HepG2 (cell line): ENCODE results near the gene ZNF394. TPM values are rescaled to one million over a fixed set of nuclear protein-coding genes. Genes with fewer than 3 reads are reported as not detected.

Source experiments
- AHDC1 ChIP-seq: sonication (generic); formaldehyde crosslinking; IDR thresholded peaks from 2 replicates; pipeline ENCODE4 v1.5.1; 2020; ENCODE audit warnings: mild to moderate bottlenecking, missing genetic modification reagents, borderline replicate concordance
- BCL6 ChIP-seq: IDR thresholded peaks from 2 replicates; pipeline ENCODE4 v1.6.1; 2016; ENCODE audit warnings: missing genetic modification reagents, missing compliant biosample characterization
- BRCA1 ChIP-seq: sonication (generic); formaldehyde crosslinking; IDR thresholded peaks from 2 replicates; pipeline ENCODE4 v1.4.0; 2020; ENCODE audit warnings: missing genetic modification reagents
- BRF2 ChIP-seq: sonication (generic); formaldehyde crosslinking; IDR thresholded peaks from 2 replicates; pipeline ENCODE4 v1.8.1; 2022; ENCODE audit warnings: mild to moderate bottlenecking, missing genetic modification reagents
- HOXD1 ChIP-seq: sonication (generic); formaldehyde crosslinking; IDR thresholded peaks from 2 replicates; pipeline ENCODE4 v1.5.0; 2020; ENCODE audit warnings: missing genetic modification reagents
- MBD4 ChIP-seq: IDR thresholded peaks from 2 replicates; pipeline ENCODE4 v1.6.1; 2012; ENCODE audit warnings: low read length, inconsistent platforms, borderline replicate concordance
- SNRNP70 ChIP-seq: fragments of 200-400 bp; formaldehyde crosslinking; IDR thresholded peaks from 2 replicates; pipeline ENCODE4 v1.6.1; 2017; ENCODE audit warnings: mild to moderate bottlenecking, low read depth, low read length, moderate library complexity
- STAG1 ChIP-seq: sonication (generic); formaldehyde crosslinking; IDR thresholded peaks from 2 replicates; pipeline ENCODE4 v1.4.0; 2020; ENCODE audit warnings: missing genetic modification reagents
- ZC3H4 ChIP-seq: sonication (generic); formaldehyde crosslinking; IDR thresholded peaks from 2 replicates; pipeline ENCODE4 v1.4.0; 2020; ENCODE audit warnings: missing genetic modification reagents, borderline replicate concordance
- ZNF318 ChIP-seq: sonication (generic); formaldehyde crosslinking; IDR thresholded peaks from 2 replicates; pipeline ENCODE4 v1.4.0; 2020; ENCODE audit warnings: mild to moderate bottlenecking, missing genetic modification reagents
- ZNF598 ChIP-seq: sonication (generic); formaldehyde crosslinking; IDR thresholded peaks from 2 replicates; pipeline ENCODE4 v1.5.1; 2020; ENCODE audit warnings: mild to moderate bottlenecking, missing genetic modification reagents, borderline replicate concordance
- ZNF615 ChIP-seq: sonication (generic); formaldehyde crosslinking; IDR thresholded peaks from 2 replicates; pipeline ENCODE4 v1.5.0; 2020; ENCODE audit warnings: mild to moderate bottlenecking, missing genetic modification reagents, borderline replicate concordance
- ZSCAN25 ChIP-seq: sonication (generic); formaldehyde crosslinking; IDR thresholded peaks from 2 replicates; pipeline ENCODE4 v1.8.0; 2022; ENCODE audit warnings: mild to moderate bottlenecking, missing genetic modification reagents
- polyA plus RNA-seq, 8 experiments: library from polyadenylated mRNA; depleted of rRNA in 3 of 8; stranded (reverse) in 7 of 8; unstranded in 1 of 8; fragments of >200 nt; fragmentation: Illumina TruSeq in 4 of 8; extraction: Trizol in 4 of 8; gene quantifications; 2 replicates each; pipeline versions ENCODE4 v1.2.1 to v1.2.3, GENCODE V29; 2011 to 2016; ENCODE audit warnings: low read depth in 4 of 8, missing spikeins in 1 of 8, mixed read lengths in 1 of 8; ENCODE audit not compliant: insufficient read depth in 1 of 8
- total RNA-seq, 5 experiments: library from RNA; depleted of rRNA; stranded (reverse); fragments of >200 nt; fragmentation: Illumina TruSeq; extraction: Trizol; gene quantifications; 2 replicates each; pipeline ENCODE4 v1.2.3, GENCODE V29; 2016; ENCODE audit warnings: low read depth in 1 of 5

ZNF394 gene
- total and polyA plus RNA-seq, 2 of the 13 experiments (the other 11 are each of a cell fraction or from before 2014, with no cell fraction given), result 7.8 to 19.6 TPM

- TF ChIP-seq BRF2 (CRISPR knock-in tag) (no peak), HOXD1 (0 out of 2 replicates have a peak, but pooled peaks have one; percentile 37), MBD4 (no peak), BCL6 (CRISPR knock-in tag) (no peak), STAG1 (CRISPR knock-in tag) (no peak), ZNF318 (CRISPR knock-in tag) (0 out of 2 replicates have a peak, but pooled peaks have one; percentile 52), ZC3H4 (no peak), ZSCAN25 (no peak), BRCA1 (CRISPR knock-in tag) (0 out of 2 replicates have a peak, but pooled peaks have one; percentile 31), SNRNP70 (no peak), AHDC1 (no peak; the same call in 1 of the 2 replicates), ZNF598 (CRISPR knock-in tag) (no peak), ZNF615 (CRISPR knock-in tag) (no peak)
Observed at GRCh38 chr7:99472561-99473314, 27.3 kb downstream of the ZNF394 start, which contains the start of gene ZNF789 (continued).
